Activated naive CD4-positive, alpha-beta T cell treated with Interleukin-2 at 50 U/mL for 16 hours (primary cell): ENCODE data around the gene SMIM36.
"Not testable (repeated sequence)": the region's sequence is repeated elsewhere in the genome, so short reads cannot be mapped to it uniquely, and the experiment has no call there.

Source experiments
- DNase-seq: peaks from one replicate; pipeline ENCODE4 v3.0.0-alpha.2; 2020

Gene SMIM36

GRCh38 chr17:55433029-55433628 is 78.1 kb downstream of the SMIM36 start:
- no peak for DNase-seq

- DNase-seq: no peak
Observed at GRCh38 chr17:55432358-55433028, 78.8 kb downstream of the SMIM36 start.

GRCh38 chr17:55431914-55432313 is 79.3 kb downstream of the SMIM36 start:
- DNase-seq: not testable (repeated sequence)

GRCh38 chr17:55430541-55431288 is 80.5 kb downstream of the SMIM36 start:
- DNase-seq: no peak

GRCh38 chr17:55427587-55427882 is 83.7 kb downstream of the SMIM36 start:
- DNase-seq: no peak

- no peak for DNase-seq
Observed at GRCh38 chr17:55426851-55427586, 84.2 kb downstream of the SMIM36 start.

- no peak for DNase-seq
Observed at GRCh38 chr17:55424893-55425540, 86.2 kb downstream of the SMIM36 start.

GRCh38 chr17:55423535-55423934 is 87.7 kb downstream of the SMIM36 start:
- DNase-seq: no peak

- DNase-seq: not testable (repeated sequence)
Observed at GRCh38 chr17:55422828-55423164, 88.5 kb downstream of the SMIM36 start.

GRCh38 chr17:55421179-55421934 is 89.9 kb downstream of the SMIM36 start, which contains the start of gene MMD:
Gene MMD, minus strand, starts transcription at chr17:55421835. Its CDS starts 140 bp downstream, at chr17:55421695.
- no peak for DNase-seq

GRCh38 chr17:55420776-55421178 is 90.5 kb downstream of the SMIM36 start:
- DNase-seq: peak; percentile 44

- DNase-seq: peak; percentile 13
Observed at GRCh38 chr17:55420067-55420775, 91.0 kb downstream of the SMIM36 start.

- DNase-seq: no peak
Observed at GRCh38 chr17:55418369-55419268, 92.6 kb downstream of the SMIM36 start.

GRCh38 chr17:55417411-55418268 is 93.6 kb downstream of the SMIM36 start:
- no peak for DNase-seq

- no peak for DNase-seq
Observed at GRCh38 chr17:55416470-55417052, 94.7 kb downstream of the SMIM36 start.

- DNase-seq: no peak
Observed at GRCh38 chr17:55416000-55416399, 95.3 kb downstream of the SMIM36 start.

GRCh38 chr17:55414983-55415382 is 96.3 kb downstream of the SMIM36 start:
- DNase-seq: no peak

GRCh38 chr17:55413825-55414489 is 97.3 kb downstream of the SMIM36 start:
- no peak for DNase-seq

- no peak for DNase-seq
Observed at GRCh38 chr17:55411463-55411855, 99.8 kb downstream of the SMIM36 start.
